ENCODE results near the gene PRRX1.
A peak's percentile ranks its signal among the peaks of the same experiment; 100 is the strongest.

The PRRX1 gene

GRCh38 chr1:170692866-170693575 is 29.1 kb downstream of the PRRX1 start:
- DNase-seq, result no peak

DNA sequence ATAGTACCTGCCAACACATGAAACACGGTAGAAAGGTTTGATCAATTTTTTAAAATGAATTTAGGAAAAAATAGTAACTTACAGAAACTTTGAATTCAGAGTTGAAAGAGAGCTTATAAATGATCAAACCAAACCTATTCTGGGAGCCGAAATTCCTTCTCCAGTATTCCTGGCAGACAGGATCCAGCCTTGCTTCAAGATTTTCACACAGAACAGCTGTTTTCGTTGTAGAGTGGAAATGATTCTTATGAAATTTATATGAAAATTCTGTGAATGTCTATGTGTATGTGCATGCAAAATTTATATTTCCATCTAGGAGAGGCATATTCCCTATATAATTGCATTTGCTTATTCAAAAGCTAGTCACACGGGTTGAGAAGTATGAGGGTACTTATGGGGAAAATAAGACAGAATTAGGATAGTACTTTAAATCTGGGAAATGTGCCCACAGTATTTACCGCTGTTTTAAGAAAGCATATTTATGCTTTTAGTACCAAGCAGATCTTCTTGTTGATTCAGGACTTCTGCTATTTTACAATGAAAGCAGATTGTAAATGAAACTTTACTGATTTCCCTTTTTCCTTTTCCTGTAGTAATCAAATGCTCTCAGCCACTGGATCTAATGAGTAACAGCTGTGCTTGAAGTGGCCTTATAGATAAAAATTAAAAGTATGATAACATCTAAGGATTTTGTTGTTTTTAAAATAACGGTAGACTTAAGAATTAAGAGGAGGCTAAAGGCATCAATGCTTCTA is 30.4 kb downstream of the PRRX1 start:
- DNase-seq, result no peak

GRCh38 chr1:170695955-170696590 is 32.1 kb downstream of the PRRX1 start:
- DNase-seq, result no peak

DNA sequence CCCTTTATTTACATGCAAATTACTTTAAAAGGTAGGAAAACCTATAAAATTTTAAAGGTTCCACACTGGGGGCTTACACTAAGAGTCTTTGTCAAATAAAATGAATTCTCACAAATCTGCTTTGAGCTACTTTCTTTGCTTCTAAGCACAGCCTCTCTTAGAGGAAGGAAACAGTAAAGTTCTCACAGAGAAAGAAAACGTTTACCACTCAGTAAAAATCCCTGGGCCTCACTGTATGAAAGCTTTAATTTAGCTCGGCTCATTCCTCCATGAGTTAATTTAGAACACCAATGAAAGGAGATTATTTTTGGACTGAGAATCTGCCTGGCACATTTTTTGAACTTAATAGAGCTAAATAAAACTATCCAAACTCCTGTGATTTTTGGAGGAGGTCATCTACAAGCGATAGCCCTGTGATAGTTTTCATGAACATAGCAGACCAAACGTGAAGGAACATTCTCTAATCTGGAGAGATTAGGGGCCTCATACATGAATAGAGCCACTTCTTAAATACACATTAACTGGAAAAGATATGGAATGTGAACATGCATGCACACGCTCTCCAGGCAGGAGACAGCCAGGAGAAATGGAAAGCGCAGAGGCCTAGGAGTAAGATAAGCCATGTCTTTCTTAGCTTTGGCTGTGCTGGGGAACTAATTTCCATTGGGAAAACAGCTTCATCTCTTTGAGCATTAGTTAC is 32.8 kb downstream of the PRRX1 start:
- DNase-seq, result no peak

DNA sequence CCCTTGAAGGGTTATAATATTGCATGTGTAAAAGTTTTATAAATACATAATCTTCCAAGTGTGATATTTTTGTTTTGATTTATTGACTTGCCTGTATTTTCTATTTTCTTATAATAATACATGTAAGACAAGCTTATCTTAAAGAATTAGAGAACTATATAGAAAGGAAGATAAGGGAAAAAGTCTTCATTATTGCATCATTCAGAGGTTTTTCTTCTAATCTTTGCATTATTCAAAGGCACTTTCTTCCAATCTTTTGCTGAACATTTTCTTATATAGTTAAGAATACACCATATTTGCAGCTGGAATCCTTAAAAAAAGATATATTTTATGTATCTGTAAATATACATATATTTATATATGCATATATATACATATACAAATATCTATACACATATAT is 33.4 kb downstream of the PRRX1 start:
- DNase-seq, result no peak

- peak; percentile 70 for DNase-seq
Measured at GRCh38 chr1:170698301-170699275, 34.7 kb downstream of the PRRX1 start.

DNA sequence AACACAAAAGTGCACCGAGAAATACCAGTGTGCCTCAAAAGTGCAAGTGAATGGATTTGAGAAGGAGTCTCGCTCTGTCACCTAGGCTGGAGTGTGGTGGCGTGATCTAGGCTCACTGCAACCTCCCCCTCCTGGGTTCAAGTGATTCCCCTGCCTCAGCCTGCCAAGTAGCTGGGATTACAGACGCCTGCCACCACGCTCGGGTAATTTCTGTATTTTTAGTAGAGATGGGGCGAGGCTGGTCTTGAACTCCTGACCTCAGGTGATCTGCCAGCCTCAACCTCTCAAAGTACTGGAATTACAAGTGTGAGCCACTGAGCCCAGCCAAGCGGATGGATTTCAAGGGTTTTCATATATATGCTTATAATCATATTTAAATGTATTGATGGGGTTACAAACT is 35.8 kb downstream of the PRRX1 start:
- DNase-seq, result no peak

DNA sequence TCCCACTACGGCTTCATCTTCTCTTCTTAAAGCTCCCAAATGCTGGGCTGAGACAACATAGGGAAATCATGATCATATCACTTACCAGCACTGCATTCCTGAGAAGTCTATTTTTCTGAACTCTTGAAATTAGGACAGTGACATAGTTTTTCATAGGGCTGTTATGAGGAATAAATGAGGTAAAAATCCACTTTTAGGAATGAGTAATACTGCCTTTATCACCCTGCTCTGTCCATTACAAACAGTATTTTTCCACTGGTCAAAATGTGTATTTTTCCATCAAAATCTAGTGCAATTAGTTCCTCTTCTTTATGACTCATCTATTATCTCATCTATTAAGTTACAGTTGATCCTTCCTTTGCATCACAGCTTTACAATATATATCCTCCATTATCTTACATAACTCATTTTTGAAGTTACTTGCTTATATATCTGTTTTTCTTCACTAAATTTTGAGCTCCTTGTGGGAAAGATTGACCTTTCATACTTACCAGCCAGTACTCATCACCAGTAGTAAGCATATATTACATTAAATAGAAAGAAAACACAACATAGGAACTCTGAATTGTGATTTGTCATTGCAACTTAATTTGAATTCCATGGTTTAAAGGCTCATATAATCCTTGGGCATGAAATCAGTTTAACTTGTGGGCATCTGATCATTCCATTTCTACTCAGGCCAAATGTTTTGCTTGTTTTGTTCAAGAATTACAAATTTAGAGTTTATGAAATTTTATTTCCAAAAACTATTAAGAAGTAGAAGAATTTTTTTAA is 37.1 kb downstream of the PRRX1 start:
- DNase-seq, result no peak

DNA sequence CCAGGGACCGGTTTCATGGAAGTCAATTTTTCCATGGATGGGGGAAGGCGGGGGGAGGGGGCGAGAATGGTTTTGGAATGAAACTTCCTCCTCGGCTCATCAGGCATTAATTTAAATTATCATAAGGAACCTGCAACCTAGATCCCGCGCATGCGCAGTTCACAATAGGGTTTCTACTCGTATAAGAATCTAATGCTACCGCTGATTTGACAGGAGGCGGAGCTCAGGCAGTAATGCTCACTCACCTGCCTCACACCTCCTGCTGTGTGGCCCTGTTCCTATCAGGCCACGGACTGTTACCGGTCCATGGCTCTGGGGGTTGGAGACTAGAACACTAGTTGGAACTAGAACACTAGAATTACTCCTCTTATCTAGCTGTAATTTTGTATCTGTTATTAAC is 38.0 kb downstream of the PRRX1 start:
- no peak for DNase-seq

- DNase-seq, result no peak
Measured at GRCh38 chr1:170703591-170703990, 39.7 kb downstream of the PRRX1 start.

DNA sequence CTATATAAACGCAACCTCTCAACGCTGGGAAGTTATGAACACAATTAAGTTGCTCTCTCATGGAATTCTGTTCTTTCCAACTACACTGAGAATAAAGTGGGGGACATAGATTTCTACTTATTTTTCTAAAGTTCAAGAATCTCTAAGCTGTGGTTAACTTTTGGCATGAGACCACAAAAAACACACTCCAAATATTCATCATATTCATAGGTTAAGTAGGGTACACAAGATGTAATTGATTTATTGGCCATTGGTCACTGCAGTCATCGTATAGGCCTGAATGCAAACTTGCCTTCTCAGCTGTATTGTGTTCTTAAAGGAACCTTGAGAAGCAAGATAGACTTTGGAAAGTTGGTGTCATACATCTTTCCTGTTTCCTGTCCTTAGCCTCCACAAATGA is 40.3 kb downstream of the PRRX1 start:
- DNase-seq, result no peak

- no peak for DNase-seq
Measured at GRCh38 chr1:170705981-170706380, 42.0 kb downstream of the PRRX1 start.

DNA sequence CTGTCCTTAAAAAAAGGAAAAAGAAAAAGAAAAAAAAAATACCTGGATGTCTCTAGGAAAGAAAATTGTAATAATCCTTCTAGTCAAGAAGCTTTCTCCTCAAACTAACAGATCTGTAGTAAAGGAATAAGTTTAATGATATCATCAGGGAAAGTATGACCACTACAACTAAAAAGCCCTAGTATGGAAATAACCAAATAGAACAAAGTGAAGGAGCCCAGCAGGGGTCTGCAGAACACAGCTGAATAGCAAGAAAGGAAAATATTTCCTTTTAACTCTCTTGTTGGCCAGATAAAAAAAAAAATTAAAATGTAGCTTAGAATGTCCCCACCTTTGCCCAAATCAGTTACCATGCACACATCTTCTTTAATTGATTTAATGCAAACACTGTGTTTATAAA is 43.2 kb downstream of the PRRX1 start:
- DNase-seq, result no peak

- DNase-seq, result peak; percentile 68
Measured at GRCh38 chr1:170707959-170708655, 44.2 kb downstream of the PRRX1 start.

DNA sequence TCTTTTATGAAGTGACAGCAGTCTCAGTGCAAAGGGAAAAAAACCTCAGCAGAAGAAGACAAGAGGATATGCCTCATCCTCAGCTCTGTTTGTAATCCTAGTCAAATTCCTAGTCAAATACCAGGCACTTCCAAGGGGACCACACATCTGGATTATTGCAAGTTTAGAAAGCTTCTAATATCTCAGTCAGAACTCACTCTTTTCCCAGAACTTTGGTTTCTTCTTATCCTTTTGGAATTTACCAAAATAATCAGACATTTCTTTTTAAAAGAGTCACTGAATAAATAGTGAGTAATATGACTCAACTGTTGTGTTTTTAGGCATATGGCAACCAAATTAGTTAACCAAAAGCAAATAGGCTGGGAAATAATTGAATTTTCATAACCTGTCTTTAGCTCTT is 47.8 kb downstream of the PRRX1 start:
- DNase-seq, result no peak

- DNase-seq, result peak; percentile 55
Measured at GRCh38 chr1:170714163-170714562, 50.2 kb downstream of the PRRX1 start.

DNA sequence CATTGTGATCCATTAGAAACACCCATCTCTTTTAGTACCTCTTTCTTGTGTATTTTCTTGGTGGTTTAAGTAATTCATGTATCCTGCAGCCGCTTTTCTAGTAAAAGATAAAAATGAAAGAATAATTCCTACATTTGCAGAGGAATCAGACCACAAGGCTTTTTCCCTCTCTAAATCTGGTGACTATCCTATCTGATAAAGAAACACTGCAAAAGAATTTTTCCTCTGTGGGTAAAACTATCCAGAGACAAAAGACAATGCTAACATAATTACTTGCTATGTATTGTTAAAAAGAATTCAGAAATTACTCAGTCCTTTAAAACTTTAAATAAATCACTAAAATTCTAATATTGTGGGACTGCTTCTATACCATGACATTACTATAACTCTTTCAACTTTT is 51.0 kb downstream of the PRRX1 start:
- no peak for DNase-seq

- DNase-seq, result peak; percentile 56
Measured at GRCh38 chr1:170716835-170717429, 53.0 kb downstream of the PRRX1 start.

DNA sequence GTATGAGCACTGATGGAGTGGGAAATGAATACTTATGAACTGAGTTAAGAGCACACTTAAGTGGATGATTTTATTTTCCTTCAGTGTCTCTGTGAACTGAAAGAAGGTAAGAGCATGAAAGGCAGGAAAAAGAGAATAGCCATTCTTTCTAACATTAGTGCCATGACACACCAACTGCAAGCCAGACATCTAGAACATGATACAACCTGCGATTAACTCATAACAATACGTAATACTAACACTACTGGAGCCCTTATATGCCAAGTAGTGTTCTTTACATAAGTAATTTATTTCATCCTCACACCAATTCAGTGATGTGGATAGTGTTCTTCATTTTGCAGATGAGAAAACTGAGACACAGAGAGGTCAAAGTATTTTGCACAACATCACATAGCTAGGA is 56.7 kb downstream of the PRRX1 start:
- DNase-seq, result no peak

- no peak for DNase-seq
Measured at GRCh38 chr1:170721621-170722020, 57.7 kb downstream of the PRRX1 start.
